ENCODE data around the gene LXN. TPM values are rescaled to one million over a fixed set of nuclear protein-coding genes. Genes with fewer than 3 reads are reported as not detected.

The LXN gene
- total and polyA plus RNA-seq, 7 experiments from 2014 or later, result 2.1 to 18.8 (median 6.7) TPM

DNA sequence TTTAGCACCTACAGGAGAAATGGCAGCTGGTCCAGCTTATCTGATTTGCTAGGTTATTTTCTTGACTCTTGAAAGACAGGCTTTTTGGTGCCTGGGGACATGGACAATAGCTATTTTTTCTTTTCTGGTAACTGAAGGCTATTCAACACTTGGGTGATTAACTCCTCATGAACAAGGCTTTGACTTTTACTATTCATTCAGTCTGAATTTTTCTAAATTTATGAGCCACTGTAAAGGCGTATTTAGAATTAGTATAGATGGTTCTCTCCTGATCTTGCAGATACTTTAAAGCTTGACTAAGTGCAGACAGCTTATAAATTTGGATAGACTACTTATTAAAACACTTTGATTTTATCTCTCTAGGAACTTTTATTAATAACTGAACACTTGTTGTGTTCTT is 46.6 kb downstream of the LXN start:
- no peaks in the 10 kb centered on the region for H3K4me1 Mint-ChIP-seq
- H3K27me3 Mint-ChIP-seq, result peaks cover 0 to 32% (median 25%) of the 10 kb centered on the region in 5 donors
- no peak overlapping the region for H3K4me3 Mint-ChIP-seq
- no peak for DNase-seq
- no peaks in the 10 kb centered on the region for H3K27me3 ChIP-seq (ENCODE audit: control insufficient read depth in 2 of 2, insufficient read depth in 2 of 2, low read length in 2 of 2)
- POLR2A ChIA-PET, result no interaction called here
- H3K27ac ChIP-seq (ENCODE audit: low read depth, low read length), result no peak overlapping the region
- H3K27ac Mint-ChIP-seq, result no peak overlapping the region
- CTCF ChIA-PET, result no interaction called here
- no peak for ATAC-seq
- intact Hi-C loops (cut with micrococcal nuclease), result no loop called here
- no peaks in the 10 kb centered on the region for H3K9me3 ChIP-seq (ENCODE audit: control insufficient read depth in 2 of 3, low read length in 3 of 3)
- H3K36me3 ChIP-seq (ENCODE audit: control insufficient read depth in 2 of 3, insufficient read depth in 3 of 3, low read length in 3 of 3), result no peaks in the 10 kb centered on the region
- no peaks in the 10 kb centered on the region for H3K36me3 Mint-ChIP-seq
- no peaks in the 10 kb centered on the region for H3K4me1 ChIP-seq (ENCODE audit: control insufficient read depth in 2 of 2, insufficient read depth in 2 of 2, low read length in 2 of 2)
- no peak overlapping the region for H3K4me3 ChIP-seq (ENCODE audit: low read length)
- H3K9me3 Mint-ChIP-seq, result peaks cover 0 to 16% (median 6%) of the 10 kb centered on the region in 11 donors

DNA sequence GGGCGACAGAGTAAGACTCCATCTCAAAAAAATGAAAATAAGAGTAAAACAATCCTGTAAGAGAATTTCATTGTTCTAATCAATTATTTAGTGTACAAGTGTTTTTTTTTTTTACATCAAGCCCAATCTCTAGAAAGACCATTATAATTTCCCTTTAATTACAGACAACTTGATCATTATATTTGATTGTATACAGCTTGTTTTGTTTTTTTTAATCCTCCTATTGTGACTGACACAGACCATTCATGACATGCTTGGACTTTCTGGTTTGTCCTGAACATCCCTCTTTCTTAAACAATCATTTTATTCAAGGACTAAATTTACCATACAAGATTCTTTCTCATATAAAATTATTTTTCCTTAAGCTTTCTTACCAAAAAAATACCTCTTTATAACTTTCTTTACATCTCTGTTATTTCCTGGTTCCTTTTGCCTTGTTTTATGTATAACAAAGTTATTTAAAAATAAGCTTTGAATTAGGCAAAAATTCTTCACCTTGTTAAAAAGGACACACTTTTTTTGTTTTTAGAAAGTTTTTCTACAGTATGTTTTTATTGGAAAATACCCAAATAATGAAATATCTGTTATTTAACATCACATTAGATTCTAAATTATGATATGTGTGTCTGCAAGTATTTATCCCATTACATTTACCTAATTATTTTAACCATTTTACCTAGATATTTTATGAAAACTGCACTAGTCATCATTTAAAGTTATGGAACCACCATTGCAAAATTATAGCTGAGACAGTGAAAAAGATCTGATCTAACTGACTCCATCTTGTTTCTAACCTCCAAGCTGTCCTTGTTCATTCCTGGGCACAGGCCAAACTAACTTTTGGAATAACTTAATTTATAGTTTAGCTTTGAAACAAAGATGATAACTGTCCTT is 54.2 kb downstream of the LXN start:
- Mint-ChIP-seq H3K36me3 (peaks cover 0 to 6% (median 0%) of the 10 kb centered on the region in 5 donors), H3K27ac (no peak overlapping the region), H3K4me3 (no peak overlapping the region), H3K9me3 (peaks cover 0 to 60% (median 14%) of the 10 kb centered on the region in 11 donors), H3K27me3 (peaks cover 0 to 44% (median 19%) of the 10 kb centered on the region in 5 donors), H3K4me1 (no peaks in the 10 kb centered on the region)
- no peak for ATAC-seq
- CTCF ChIA-PET, result no interaction called here
- no peak for DNase-seq
- H3K4me3 ChIP-seq (ENCODE audit: low read length), result no peak overlapping the region
- POLR2A ChIA-PET, result no interaction called here
- H3K9me3 ChIP-seq (ENCODE audit: control insufficient read depth in 2 of 3, low read length in 3 of 3), result peaks cover 0 to 8% (median 0%) of the 10 kb centered on the region in 3 experiments
- H3K27me3 ChIP-seq (ENCODE audit: control insufficient read depth in 2 of 2, insufficient read depth in 2 of 2, low read length in 2 of 2), result no peaks in the 10 kb centered on the region
- no peaks in the 10 kb centered on the region for H3K4me1 ChIP-seq (ENCODE audit: control insufficient read depth in 2 of 2, insufficient read depth in 2 of 2, low read length in 2 of 2)
- H3K27ac ChIP-seq (ENCODE audit: low read depth, low read length), result no peak overlapping the region
- no peaks in the 10 kb centered on the region for H3K36me3 ChIP-seq (ENCODE audit: control insufficient read depth in 2 of 3, insufficient read depth in 3 of 3, low read length in 3 of 3)
- intact Hi-C loops (cut with micrococcal nuclease), result no loop called here

Other genes with a start within 250 kb of the LXN start
- 1 to 10 TPM in 2 of 5 experiments, under 1 TPM in 2, not detected in 1; 0.56 to 3.6 (median 0.84) TPM for gene MLF1, start 101.5 kb downstream of the LXN start, total RNA-seq
- gene MLF1, start 101.5 kb downstream of the LXN start, polyA plus RNA-seq, result under 1 TPM in 1 of 2 donors, not detected in 1; 0.85 TPM
- gene GFM1, start 28.1 kb downstream of the LXN start, total RNA-seq, result 10 to 100 TPM; 36.4 to 43.4 (median 41.8) TPM
- 10 to 100 TPM; 32.9 to 41.1 TPM for gene GFM1, start 28.1 kb downstream of the LXN start, polyA plus RNA-seq
- not detected for gene RARRES1, start 59.8 kb upstream of the LXN start, total RNA-seq
- gene RARRES1, start 59.8 kb upstream of the LXN start, polyA plus RNA-seq, result not detected
- 10 to 100 TPM; 24.6 to 66.0 (median 31.1) TPM for gene MFSD1, start 129.4 kb upstream of the LXN start, total RNA-seq
- 10 to 100 TPM; 52.9 to 54.6 TPM for gene MFSD1, start 129.4 kb upstream of the LXN start, polyA plus RNA-seq